Activated CD4-positive, CD25-positive, alpha-beta regulatory T cell (primary cell): ENCODE results near the gene TP53.
A peak's percentile ranks its signal among the peaks of the same experiment; 100 is the strongest.

ENCODE experiments used
- DNase-seq, 4 experiments: peaks; one replicate each; lab custom pipeline; 2025; lab: John Stamatoyannopoulos, UW

Gene TP53

GRCh38 chr17:7687072-7687907 is at the start of gene TP53:
TSS of gene TP53 (minus strand) at chr17:7687490. CDS start at chr17:7676594, 10,896 bp downstream.
- peak; percentile 61 to 75 (median 72) for DNase-seq

GRCh38 chr17:7732981-7733539 is 45.8 kb upstream of the TP53 start:
- no peak for DNase-seq

GRCh38 chr17:7729816-7730215 is 42.5 kb upstream of the TP53 start:
- no peak for DNase-seq

- no peak for DNase-seq
These were observed 40.6 kb upstream of the TP53 start for GRCh38 chr17:7727886-7728285.

GRCh38 chr17:7721612-7722011 is 34.3 kb upstream of the TP53 start:
- no peak for DNase-seq

- DNase-seq, result no peak
These were observed 32.8 kb upstream of the TP53 start for GRCh38 chr17:7720125-7720524.

GRCh38 chr17:7719661-7720060 is 32.4 kb upstream of the TP53 start:
- no peak for DNase-seq

GRCh38 chr17:7717756-7718350 is 30.6 kb upstream of the TP53 start:
- DNase-seq, result no peak

- DNase-seq, result no peak
These were observed 29.8 kb upstream of the TP53 start, which contains the start of gene DNAH2 for GRCh38 chr17:7716901-7717755. TSS of gene DNAH2 (plus strand) at chr17:7717744. CDS start at chr17:7719735, 1,991 bp downstream.

GRCh38 chr17:7715936-7716886 is 28.9 kb upstream of the TP53 start:
- DNase-seq, result no peak

GRCh38 chr17:7714721-7715594 is 27.7 kb upstream of the TP53 start:
- no peak for DNase-seq

- DNase-seq, result no peak
These were observed 26.5 kb upstream of the TP53 start for GRCh38 chr17:7713782-7714181.

- DNase-seq, result no peak
These were observed 25.0 kb upstream of the TP53 start for GRCh38 chr17:7712111-7712771.

GRCh38 chr17:7711051-7711755 is 23.9 kb upstream of the TP53 start:
- no peak for DNase-seq

GRCh38 chr17:7710301-7710700 is 23.0 kb upstream of the TP53 start:
- no peak for DNase-seq

- no peak for DNase-seq
These were observed 21.7 kb upstream of the TP53 start for GRCh38 chr17:7709031-7709430.

GRCh38 chr17:7707858-7708750 is 20.8 kb upstream of the TP53 start:
- DNase-seq, result no peak

GRCh38 chr17:7707446-7707845 is 20.2 kb upstream of the TP53 start:
- no peak for DNase-seq
